ENCODE data around the gene CACNB4.

CACNB4 gene

GRCh38 chr2:152103271-152103670, 4.4 kb upstream of the CACNB4 start:
- H3K36me3 ChIP-seq (replicated peaks), result no peaks in the 10 kb centered on the region
- H3K27ac ChIP-seq, result no peak overlapping the region
- in situ Hi-C loops (cut with HindIII; ENCODE audit: low pct_ligation_motif_present, low sequenced_read_pairs), result no loop called here
- H3K4me3 ChIP-seq (ENCODE audit: low read depth, low read length), result no peak overlapping the region
- H3K27me3 ChIP-seq (replicated peaks), result peaks cover 23% of the 10 kb centered on the region
- DNase-seq, result no peak
- TF ChIP-seq CTCF (IDR thresholded peaks at IDR 0.05; ENCODE audit: low read depth, low read length, missing control alignments), result no peak

- Histone ChIP-seq H3K27ac (no peak overlapping the region), H3K27me3 (replicated peaks) (peaks cover 31% of the 10 kb centered on the region), H3K36me3 (replicated peaks) (no peaks in the 10 kb centered on the region), H3K4me3 (ENCODE audit: low read depth, low read length) (no peak overlapping the region)
- in situ Hi-C loops (cut with HindIII; ENCODE audit: low pct_ligation_motif_present, low sequenced_read_pairs), result no loop called here
- TF ChIP-seq CTCF (IDR thresholded peaks at IDR 0.05; ENCODE audit: low read depth, low read length, missing control alignments), result no peak
- no peak for DNase-seq
Observed at GRCh38 chr2:152100961-152101360, 2.1 kb upstream of the CACNB4 start.

GRCh38 chr2:152099367-152100050, 665 bp upstream of the CACNB4 start:
- TF ChIP-seq CTCF (IDR thresholded peaks at IDR 0.05; ENCODE audit: low read depth, low read length, missing control alignments), result no peak
- Histone ChIP-seq H3K36me3 (replicated peaks) (no peaks in the 10 kb centered on the region), H3K27me3 (replicated peaks) (peaks cover 31% of the 10 kb centered on the region), H3K27ac (no peak overlapping the region), H3K4me3 (ENCODE audit: low read depth, low read length) (peak overlapping the region; percentile 52)
- DNase-seq, result peak; percentile 1
- in situ Hi-C loops (cut with HindIII; ENCODE audit: low pct_ligation_motif_present, low sequenced_read_pairs), result no loop called here

- H3K27ac ChIP-seq, result no peak overlapping the region
- H3K27me3 ChIP-seq (replicated peaks), result peaks cover 31% of the 10 kb centered on the region
- no peak for TF ChIP-seq CTCF (IDR thresholded peaks at IDR 0.05; ENCODE audit: low read depth, low read length, missing control alignments)
- peak; percentile 7 for DNase-seq
- H3K4me3 ChIP-seq (ENCODE audit: low read depth, low read length), result peak overlapping the region; percentile 52
- in situ Hi-C loops (cut with HindIII; ENCODE audit: low pct_ligation_motif_present, low sequenced_read_pairs), result no loop called here
- no peaks in the 10 kb centered on the region for H3K36me3 ChIP-seq (replicated peaks)
Observed at GRCh38 chr2:152097801-152098495, 896 bp downstream of the CACNB4 start.

- no peak for DNase-seq
- H3K27ac ChIP-seq, result no peak overlapping the region
- in situ Hi-C loops (cut with HindIII; ENCODE audit: low pct_ligation_motif_present, low sequenced_read_pairs), result no loop called here
- no peaks in the 10 kb centered on the region for H3K36me3 ChIP-seq (replicated peaks)
- peak; percentile 7 for TF ChIP-seq CTCF (IDR thresholded peaks at IDR 0.05; ENCODE audit: low read depth, low read length, missing control alignments)
- H3K27me3 ChIP-seq (replicated peaks), result peaks cover 31% of the 10 kb centered on the region
- peak overlapping the region; percentile 52 for H3K4me3 ChIP-seq (ENCODE audit: low read depth, low read length)
Observed at GRCh38 chr2:152097290-152097800, 1.5 kb downstream of the CACNB4 start.
